Esophagus muscularis mucosa (tissue), 4 donors: ENCODE data around the gene OGDH. TPM values are rescaled to one million over a fixed set of nuclear protein-coding genes. Genes with fewer than 3 reads are reported as not detected.
"Not testable (repeated sequence)": the region's sequence is repeated elsewhere in the genome, so short reads cannot be mapped to it uniquely, and the experiment has no call there.

Source experiments
- DNase-seq: peaks from one replicate; pipeline ENCODE4 v3.0.0-alpha.2; 2017; ENCODE audit errors: extremely low spot score
- H3K27ac ChIP-seq, 4 donors: fragments of 200-600 bp; sonication (generic); replicated peaks in 1 of 4; 1 replicate in 3 of 4; 2 replicates in 1 of 4; pipeline ENCODE4 v1.5.1; 2016 to 2019; ENCODE audit warnings: mild to moderate bottlenecking in 1 of 4
- H3K27me3 ChIP-seq, 4 donors: fragments of 200-600 bp; sonication (generic); one replicate each; pipeline versions ENCODE4 v1.5.1 to v1.6.0; 2016 to 2019
- H3K36me3 ChIP-seq, 4 donors: fragments of 200-600 bp; sonication (generic); one replicate each; pipeline ENCODE4 v1.5.1; 2016 to 2019
- H3K4me1 ChIP-seq, 4 donors: fragments of 200-600 bp; sonication (generic); one replicate each; pipeline ENCODE4 v1.5.1; 2016 to 2019
- H3K4me3 ChIP-seq, 4 donors: fragments of 200-600 bp; sonication (generic); 1 replicate in 2 of 4; 2 replicates in 2 of 4; pipeline ENCODE4 v1.5.1; 2016 to 2019; ENCODE audit warnings: mild to moderate bottlenecking in 4 of 4, moderate library complexity in 1 of 4
- H3K9me3 ChIP-seq, 4 donors: fragments of 200-600 bp; sonication (generic); 1 replicate in 3 of 4; 2 replicates in 1 of 4; pipeline ENCODE4 v1.5.1; 2016 to 2019
- CTCF ChIP-seq, 3 experiments: fragments of 200-600 bp in 2 of 3; fragments of 450-650 bp in 1 of 3; sonication (generic) in 2 of 3; IDR thresholded peaks; one replicate each; pipeline ENCODE4 v1.5.1; 2017 to 2019; ENCODE audit warnings: antibody characterized with exemption in 3 of 3, mild to moderate bottlenecking in 2 of 3, moderate library complexity in 1 of 3
- EP300 ChIP-seq: sonication (generic); formaldehyde crosslinking; IDR thresholded peaks from one replicate; pipeline ENCODE4 v1.6.1; 2017; ENCODE audit warnings: antibody characterized with exemption
- POLR2A ChIP-seq: fragments of 450-650 bp; IDR thresholded peaks from one replicate; pipeline ENCODE4 v1.6.1; 2017; ENCODE audit warnings: antibody characterized with exemption, moderate library complexity, mild to moderate bottlenecking, low read depth
- POLR2AphosphoS5 ChIP-seq, 2 donors: sonication (generic); formaldehyde crosslinking; IDR thresholded peaks; one replicate each; pipeline ENCODE4 v1.6.1; 2017; ENCODE audit warnings: antibody characterized with exemption in 2 of 2
- WGBS: methylation state at CpG from one replicate; pipeline ENCODE4 v1.1.5; 2018; 5-methylcytosine and 5-hydroxymethylcytosine counted together
- intact Hi-C: fragments of 100-400 bp; cut with DNase I; formaldehyde crosslinking; loops from one replicate; pipeline ENCODE4 v1.15.1; 2023
- total RNA-seq, 4 donors: library from RNA; depleted of rRNA; stranded (reverse); fragments of >200 nt; gene quantifications; one replicate each; pipeline versions ENCODE4 v1.1.0 to v1.2.1, GENCODE V29; 2016

Gene OGDH
- total RNA-seq, 4 donors from 2014 or later: 135 to 184 (median 145) TPM

- no peaks in the 10 kb centered on the region for H3K27me3 ChIP-seq
- DNase-seq: no peak
- intact Hi-C loops: no loop called here
- 75% methylated on average over 6 of the region's 6 CpGs for WGBS
- no peak overlapping the region for H3K27ac ChIP-seq
- no peaks in the 10 kb centered on the region for H3K9me3 ChIP-seq
- no peaks in the 10 kb centered on the region for H3K4me1 ChIP-seq
- no peak overlapping the region for H3K4me3 ChIP-seq
- H3K36me3 ChIP-seq: peaks cover 0 to 4% (median 0%) of the 10 kb centered on the region in 4 donors
- TF ChIP-seq CTCF (IDR thresholded peaks at IDR 0.05) (no peak), POLR2AphosphoS5 (IDR thresholded peaks at IDR 0.05) (no peak), EP300 (no peak), POLR2A (no peak)
Observed at GRCh38 chr7:44727158-44727936, 120.9 kb downstream of the OGDH start.

DNA sequence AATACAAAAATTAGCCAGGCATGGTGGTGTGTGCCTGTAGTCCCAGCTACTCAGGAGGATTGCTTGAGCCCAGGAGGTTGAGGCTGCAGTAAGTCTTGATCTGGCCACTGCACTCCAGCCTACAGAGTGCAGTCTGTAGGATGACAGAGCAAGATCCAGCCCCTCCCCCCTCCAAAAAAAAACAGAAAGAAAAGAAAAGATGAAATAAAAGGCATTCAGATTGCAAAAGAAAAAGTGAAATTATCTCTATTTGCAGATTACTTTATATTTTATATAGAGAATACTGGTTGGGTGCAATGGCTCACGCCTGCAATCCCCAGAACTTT, 121.5 kb downstream of the OGDH start:
- H3K27me3 ChIP-seq: no peaks in the 10 kb centered on the region
- H3K36me3 ChIP-seq: peaks cover 0 to 4% (median 0%) of the 10 kb centered on the region in 4 donors
- TF ChIP-seq POLR2AphosphoS5 (IDR thresholded peaks at IDR 0.05) (no peak), EP300 (no peak), CTCF (IDR thresholded peaks at IDR 0.05) (no peak), POLR2A (no peak)
- H3K27ac ChIP-seq: no peak overlapping the region
- DNase-seq: no peak
- intact Hi-C loops: no loop called here
- no peak overlapping the region for H3K4me3 ChIP-seq
- H3K4me1 ChIP-seq: no peaks in the 10 kb centered on the region
- no peaks in the 10 kb centered on the region for H3K9me3 ChIP-seq
- WGBS: 92% methylated on average over 1 of the region's 1 CpG

DNA sequence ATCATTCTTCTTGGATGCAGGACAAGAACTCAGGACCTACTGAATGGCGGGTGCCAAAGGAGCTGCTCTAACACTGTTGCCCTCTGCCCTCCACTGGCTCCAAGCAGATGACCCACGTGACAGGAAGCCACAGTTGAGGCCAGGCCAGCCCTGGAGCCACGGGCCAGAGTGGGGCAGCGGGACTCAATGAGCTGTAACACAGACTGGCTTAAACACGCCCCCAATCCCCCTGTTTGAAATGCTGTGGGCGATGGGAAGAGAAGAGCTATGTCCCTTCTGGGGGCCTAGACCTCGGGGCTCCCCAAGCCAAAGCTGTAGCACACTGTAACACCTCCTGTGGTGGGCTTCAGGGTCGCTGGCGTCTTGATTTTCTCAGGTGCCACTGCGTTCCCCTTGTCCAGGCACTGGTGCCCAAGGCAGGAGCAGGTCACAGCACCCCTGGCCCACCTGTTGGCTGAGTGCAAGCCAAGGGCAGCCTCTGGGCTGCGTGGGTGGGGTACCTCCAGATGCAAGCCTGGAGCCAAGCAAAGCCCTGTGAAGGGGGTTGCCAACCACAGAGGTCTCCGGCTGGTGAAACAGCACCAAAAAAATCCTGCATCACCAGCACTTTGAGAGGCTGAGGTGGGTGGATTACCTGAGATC, 123.6 kb downstream of the OGDH start:
- no peaks in the 10 kb centered on the region for H3K4me1 ChIP-seq
- 90% methylated on average over 11 of the region's 12 CpGs for WGBS
- H3K27ac ChIP-seq: no peak overlapping the region
- H3K36me3 ChIP-seq: peaks cover 0 to 4% (median 0%) of the 10 kb centered on the region in 4 donors
- H3K9me3 ChIP-seq: no peaks in the 10 kb centered on the region
- intact Hi-C loops: no loop called here
- TF ChIP-seq EP300: no peak
- no peak for TF ChIP-seq CTCF (IDR thresholded peaks at IDR 0.05)
- TF ChIP-seq POLR2AphosphoS5 (IDR thresholded peaks at IDR 0.05): no peak
- TF ChIP-seq POLR2A: no peak
- no peaks in the 10 kb centered on the region for H3K27me3 ChIP-seq
- DNase-seq: no peak
- no peak overlapping the region for H3K4me3 ChIP-seq

DNA sequence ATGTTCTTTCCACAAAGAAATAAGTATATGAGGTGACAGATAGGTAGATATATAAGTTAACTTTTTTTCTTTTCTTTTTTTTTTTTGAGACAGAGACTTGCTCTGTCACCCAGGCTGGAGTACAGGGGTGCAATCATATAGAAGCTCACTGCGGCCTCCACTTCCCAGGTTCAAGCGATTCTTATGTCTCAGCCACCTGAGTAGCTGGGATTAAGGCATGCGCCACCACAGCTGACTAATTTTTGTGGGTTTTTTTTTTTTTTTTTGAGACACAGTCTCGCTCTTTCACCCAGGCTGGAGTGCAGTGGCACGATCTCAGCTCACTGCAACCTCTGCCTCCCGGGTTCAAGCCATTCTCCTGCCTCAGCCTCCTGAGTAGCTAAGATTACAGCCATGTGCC, 126.5 kb downstream of the OGDH start:
- 96% methylated on average over 6 of the region's 6 CpGs for WGBS
- H3K27me3 ChIP-seq, H3K27ac ChIP-seq, H3K9me3 ChIP-seq, H3K4me1 ChIP-seq, H3K4me3 ChIP-seq, DNase-seq, H3K36me3 ChIP-seq, intact Hi-C loops: not testable (repeated sequence)

- WGBS: 60% methylated on average over 5 of the region's 5 CpGs
- Histone ChIP-seq H3K9me3 (no peaks in the 10 kb centered on the region), H3K27ac (no peak overlapping the region), H3K4me3 (no peak overlapping the region), H3K27me3 (no peaks in the 10 kb centered on the region), H3K36me3 (peaks cover 0 to 4% (median 0%) of the 10 kb centered on the region in 4 donors), H3K4me1 (no peaks in the 10 kb centered on the region)
- TF ChIP-seq POLR2AphosphoS5 (IDR thresholded peaks at IDR 0.05): no peak
- no peak for TF ChIP-seq POLR2A
- TF ChIP-seq CTCF (IDR thresholded peaks at IDR 0.05): no peak
- TF ChIP-seq EP300: no peak
- intact Hi-C loops: no loop called here
- no peak for DNase-seq
Observed at GRCh38 chr7:44733708-44734481, 127.5 kb downstream of the OGDH start.
